Neural cell (in vitro differentiated cells): ENCODE measurements around the gene PKIB. TPM values are rescaled to one million over a fixed set of nuclear protein-coding genes. Genes with fewer than 3 reads are reported as not detected.

Experiments used
- H2AFZ ChIP-seq: fragments of 200-600, 300-800 bp; sonication (generic), shearing (Covaris generic); 2 replicates; pipeline ENCODE4 v1.6.0; 2014; ENCODE audit warnings: low read depth, mild to moderate bottlenecking, antibody characterized with exemption, low read length, moderate library complexity
- H3F3A ChIP-seq: fragments of 200-600 bp; shearing (Covaris generic); 2 replicates; pipeline ENCODE4 v1.6.1; 2016; ENCODE audit warnings: mild to moderate bottlenecking, moderate library complexity, mixed read lengths, antibody characterized with exemption, low read length; ENCODE audit not compliant: insufficient read depth, poor library complexity, severe bottlenecking
- H3K27ac ChIP-seq: fragments of 200-600, 300-800 bp; sonication (generic), shearing (Covaris generic); 2 replicates; pipeline ENCODE4 v1.5.1; 2014; ENCODE audit warnings: mild to moderate bottlenecking, low read length, moderate library complexity
- H3K27me3 ChIP-seq: fragments of 300-800, 200-600 bp; sonication (generic), shearing (Covaris generic); 2 replicates; pipeline ENCODE4 v1.6.0; 2014; ENCODE audit warnings: mild to moderate bottlenecking, low read depth, low read length, moderate library complexity; ENCODE audit not compliant: insufficient read depth
- H3K36me3 ChIP-seq: fragments of 300-800, 200-600 bp; sonication (generic), shearing (Covaris generic); 2 replicates; pipeline ENCODE4 v1.5.1; 2014; ENCODE audit warnings: mild to moderate bottlenecking, antibody characterized with exemption, low read length, moderate library complexity; ENCODE audit not compliant: insufficient read depth
- H3K4me2 ChIP-seq: fragments of 300-800, 200-600 bp; sonication (generic), shearing (Covaris generic); 2 replicates; pipeline ENCODE4 v1.6.0; 2014; ENCODE audit warnings: mild to moderate bottlenecking, low read length
- H3K4me3 ChIP-seq: fragments of 300-800, 200-600 bp; sonication (generic), shearing (Covaris generic); 2 replicates; pipeline ENCODE4 v1.5.1; 2014; ENCODE audit warnings: mild to moderate bottlenecking, low read length, moderate library complexity
- H3K79me2 ChIP-seq: fragments of 200-600 bp; shearing (Covaris generic); replicated peaks from 2 replicates; pipeline ENCODE4 v1.6.0; 2014; ENCODE audit warnings: mild to moderate bottlenecking, low read length, moderate library complexity; ENCODE audit not compliant: insufficient read depth
- H3K9ac ChIP-seq: fragments of 300-800, 200-600 bp; sonication (generic), shearing (Covaris generic); 2 replicates; pipeline ENCODE4 v1.6.1; 2016; ENCODE audit warnings: mild to moderate bottlenecking, low read length, mixed read lengths
- H3K9me2 ChIP-seq: fragments of 200-600 bp; shearing (Covaris generic); 2 replicates; pipeline ENCODE4 v1.6.1; 2016; ENCODE audit warnings: mild to moderate bottlenecking, low read length, mixed read lengths; ENCODE audit not compliant: insufficient read depth
- H3K9me3 ChIP-seq: fragments of 200-600, 300-800 bp; sonication (generic), shearing (Covaris generic); 2 replicates; pipeline ENCODE4 v1.6.1; 2016; ENCODE audit warnings: mild to moderate bottlenecking, mixed run types, low read length, moderate library complexity, mixed read lengths
- H4K20me1 ChIP-seq: fragments of 200-600 bp; shearing (Covaris generic); 2 replicates; pipeline ENCODE4 v1.6.1; 2016; ENCODE audit warnings: mild to moderate bottlenecking, mixed run types; ENCODE audit not compliant: insufficient read depth
- EP300 ChIP-seq: fragments of 450-650 bp; conservative IDR thresholded peaks from 2 replicates; pipeline ENCODE4 v1.6.1; 2014; ENCODE audit warnings: antibody characterized with exemption, mild to moderate bottlenecking, moderate library complexity; ENCODE audit not compliant: poor library complexity, severe bottlenecking
- EZH2 ChIP-seq: fragments of 200-600, 300-800 bp; shearing (Covaris generic), sonication (generic); IDR thresholded peaks from 2 replicates; pipeline ENCODE4 v1.6.1; 2014; ENCODE audit warnings: antibody characterized with exemption, low read length, borderline replicate concordance, mild to moderate bottlenecking; ENCODE audit not compliant: insufficient read depth, poor library complexity, severe bottlenecking
- MXI1 ChIP-seq: fragments of 450-650 bp; conservative IDR thresholded peaks from 2 replicates; pipeline ENCODE4 v1.6.1; 2014; ENCODE audit warnings: antibody characterized with exemption, mild to moderate bottlenecking; ENCODE audit not compliant: poor library complexity, severe bottlenecking
- POLR2AphosphoS5 ChIP-seq: IDR thresholded peaks from 2 replicates; pipeline ENCODE4 v1.6.1; 2012
- RAD21 ChIP-seq: fragments of 450-650 bp; conservative IDR thresholded peaks from 2 replicates; pipeline ENCODE4 v1.6.1; 2014; ENCODE audit warnings: antibody characterized with exemption, mild to moderate bottlenecking, moderate library complexity
- SMC3 ChIP-seq: fragments of 450-650 bp; conservative IDR thresholded peaks from 2 replicates; pipeline ENCODE4 v1.6.1; 2014; ENCODE audit warnings: antibody characterized with exemption, mild to moderate bottlenecking, moderate library complexity; ENCODE audit not compliant: poor library complexity
- TAF1 ChIP-seq: IDR thresholded peaks from 2 replicates; pipeline ENCODE4 v1.6.1; 2012; ENCODE audit warnings: low read depth
- polyA plus RNA-seq: library from polyadenylated mRNA; depleted of rRNA; stranded (reverse); fragments of >200 nt; gene quantifications from 2 replicates; pipeline ENCODE4 v1.2.3, GENCODE V29; 2014
- TF ChIP-seq, protein P1 (sequence below): IDR thresholded peaks from 2 replicates; pipeline ENCODE4 v1.6.1; 2012; ENCODE audit warnings: borderline replicate concordance
- TF ChIP-seq, protein P2 (sequence below): fragments of 450-650 bp; IDR thresholded peaks from 2 replicates; pipeline ENCODE4 v1.5.1; 2014; ENCODE audit warnings: antibody characterized with exemption, mild to moderate bottlenecking, moderate library complexity; ENCODE audit not compliant: poor library complexity, severe bottlenecking

Gene PKIB
- polyA plus RNA-seq, 1 donor from 2014 or later: 22.8 TPM

DNA sequence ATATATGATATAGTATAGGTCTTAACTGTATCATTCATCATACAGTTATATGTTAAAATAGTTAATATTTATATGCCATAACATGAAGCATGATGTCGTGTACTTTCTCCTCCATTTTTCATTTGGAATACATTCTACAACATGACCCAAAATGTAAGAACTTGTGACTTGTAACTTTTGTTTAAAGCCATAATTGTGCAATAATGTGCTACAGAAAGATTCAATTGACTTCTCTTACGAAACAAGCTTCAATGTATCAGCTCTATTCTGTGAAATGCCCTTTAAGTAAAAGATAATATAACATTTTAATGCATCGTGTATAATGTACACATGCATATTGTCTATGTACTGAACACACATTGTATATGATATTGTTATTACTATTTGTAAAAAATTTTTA, 92.6 kb downstream of the PKIB start:
- no peaks in the 10 kb centered on the region for H3K36me3 ChIP-seq
- H4K20me1 ChIP-seq: no peaks in the 10 kb centered on the region
- H3K9ac ChIP-seq: no peak overlapping the region
- no peak overlapping the region for H3K4me2 ChIP-seq
- TF ChIP-seq RAD21 (no peak), EZH2 (no peak)
- H3K27ac ChIP-seq: no peak overlapping the region
- no peak overlapping the region for H2AFZ ChIP-seq
- no peaks in the 10 kb centered on the region for H3K79me2 ChIP-seq
- no peaks in the 10 kb centered on the region for H3K9me2 ChIP-seq
- no peaks in the 10 kb centered on the region for H3K9me3 ChIP-seq
- no peaks in the 10 kb centered on the region for H3K27me3 ChIP-seq
- H3F3A ChIP-seq: no peaks in the 10 kb centered on the region
- no peak overlapping the region for H3K4me3 ChIP-seq

DNA sequence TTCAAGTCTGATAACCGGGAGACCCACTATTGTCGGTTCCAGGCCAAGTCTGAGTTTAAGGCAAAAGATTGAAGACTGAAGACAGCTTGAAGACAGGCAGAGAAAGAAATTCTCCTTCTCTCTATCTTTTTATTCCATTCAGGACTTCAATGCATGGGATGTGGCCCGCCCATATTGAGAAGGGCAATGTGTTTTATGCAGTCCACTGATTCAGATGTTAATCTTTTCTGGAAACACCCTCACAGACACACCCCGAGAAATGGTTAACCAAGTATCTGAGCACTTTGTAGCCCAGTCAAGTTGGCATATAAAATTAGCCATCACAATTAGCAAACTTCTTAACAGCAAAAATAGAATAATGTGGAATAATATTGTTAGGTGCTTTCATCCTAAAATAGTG, 93.9 kb downstream of the PKIB start:
- Histone ChIP-seq H3K4me3 (no peak overlapping the region), H3K9me3 (no peaks in the 10 kb centered on the region), H3K9ac (no peak overlapping the region)

More for the DNA sequence above, 93.9 kb downstream of the PKIB start:
- no peaks in the 10 kb centered on the region for H3K27me3 ChIP-seq
- no peak overlapping the region for H2AFZ ChIP-seq
- H3K36me3 ChIP-seq: no peaks in the 10 kb centered on the region
- H4K20me1 ChIP-seq: no peaks in the 10 kb centered on the region
- no peaks in the 10 kb centered on the region for H3K79me2 ChIP-seq
- TF ChIP-seq TAF1 (no peak), EP300 (no peak), EZH2 (no peak), SMC3 (no peak), POLR2AphosphoS5 (no peak), RAD21 (no peak), MXI1 (no peak)
- TF ChIP-seq, protein P1, sequence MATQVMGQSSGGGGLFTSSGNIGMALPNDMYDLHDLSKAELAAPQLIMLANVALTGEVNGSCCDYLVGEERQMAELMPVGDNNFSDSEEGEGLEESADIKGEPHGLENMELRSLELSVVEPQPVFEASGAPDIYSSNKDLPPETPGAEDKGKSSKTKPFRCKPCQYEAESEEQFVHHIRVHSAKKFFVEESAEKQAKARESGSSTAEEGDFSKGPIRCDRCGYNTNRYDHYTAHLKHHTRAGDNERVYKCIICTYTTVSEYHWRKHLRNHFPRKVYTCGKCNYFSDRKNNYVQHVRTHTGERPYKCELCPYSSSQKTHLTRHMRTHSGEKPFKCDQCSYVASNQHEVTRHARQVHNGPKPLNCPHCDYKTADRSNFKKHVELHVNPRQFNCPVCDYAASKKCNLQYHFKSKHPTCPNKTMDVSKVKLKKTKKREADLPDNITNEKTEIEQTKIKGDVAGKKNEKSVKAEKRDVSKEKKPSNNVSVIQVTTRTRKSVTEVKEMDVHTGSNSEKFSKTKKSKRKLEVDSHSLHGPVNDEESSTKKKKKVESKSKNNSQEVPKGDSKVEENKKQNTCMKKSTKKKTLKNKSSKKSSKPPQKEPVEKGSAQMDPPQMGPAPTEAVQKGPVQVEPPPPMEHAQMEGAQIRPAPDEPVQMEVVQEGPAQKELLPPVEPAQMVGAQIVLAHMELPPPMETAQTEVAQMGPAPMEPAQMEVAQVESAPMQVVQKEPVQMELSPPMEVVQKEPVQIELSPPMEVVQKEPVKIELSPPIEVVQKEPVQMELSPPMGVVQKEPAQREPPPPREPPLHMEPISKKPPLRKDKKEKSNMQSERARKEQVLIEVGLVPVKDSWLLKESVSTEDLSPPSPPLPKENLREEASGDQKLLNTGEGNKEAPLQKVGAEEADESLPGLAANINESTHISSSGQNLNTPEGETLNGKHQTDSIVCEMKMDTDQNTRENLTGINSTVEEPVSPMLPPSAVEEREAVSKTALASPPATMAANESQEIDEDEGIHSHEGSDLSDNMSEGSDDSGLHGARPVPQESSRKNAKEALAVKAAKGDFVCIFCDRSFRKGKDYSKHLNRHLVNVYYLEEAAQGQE: no peak
- TF ChIP-seq, protein P2, sequence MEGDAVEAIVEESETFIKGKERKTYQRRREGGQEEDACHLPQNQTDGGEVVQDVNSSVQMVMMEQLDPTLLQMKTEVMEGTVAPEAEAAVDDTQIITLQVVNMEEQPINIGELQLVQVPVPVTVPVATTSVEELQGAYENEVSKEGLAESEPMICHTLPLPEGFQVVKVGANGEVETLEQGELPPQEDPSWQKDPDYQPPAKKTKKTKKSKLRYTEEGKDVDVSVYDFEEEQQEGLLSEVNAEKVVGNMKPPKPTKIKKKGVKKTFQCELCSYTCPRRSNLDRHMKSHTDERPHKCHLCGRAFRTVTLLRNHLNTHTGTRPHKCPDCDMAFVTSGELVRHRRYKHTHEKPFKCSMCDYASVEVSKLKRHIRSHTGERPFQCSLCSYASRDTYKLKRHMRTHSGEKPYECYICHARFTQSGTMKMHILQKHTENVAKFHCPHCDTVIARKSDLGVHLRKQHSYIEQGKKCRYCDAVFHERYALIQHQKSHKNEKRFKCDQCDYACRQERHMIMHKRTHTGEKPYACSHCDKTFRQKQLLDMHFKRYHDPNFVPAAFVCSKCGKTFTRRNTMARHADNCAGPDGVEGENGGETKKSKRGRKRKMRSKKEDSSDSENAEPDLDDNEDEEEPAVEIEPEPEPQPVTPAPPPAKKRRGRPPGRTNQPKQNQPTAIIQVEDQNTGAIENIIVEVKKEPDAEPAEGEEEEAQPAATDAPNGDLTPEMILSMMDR: no peak
- no peak overlapping the region for H3K4me2 ChIP-seq
- no peak overlapping the region for H3K27ac ChIP-seq
- no peaks in the 10 kb centered on the region for H3K9me2 ChIP-seq
- no peaks in the 10 kb centered on the region for H3F3A ChIP-seq
